ENCODE data around the gene UST. TPM values are rescaled to one million over a fixed set of nuclear protein-coding genes. Genes with fewer than 3 reads are reported as not detected.

UST gene
- total and polyA plus RNA-seq, 2 of the 8 experiments (the other 6 are each of a cell fraction or from before 2014, with no cell fraction given) = 13.5 to 34.5 TPM

- FAIRE-seq = no peak
- H3K4me3 ChIP-seq (ENCODE audit: extremely low read depth in 1 of 4, insufficient read depth in 2 of 4, low read depth in 3 of 4, low read length in 4 of 4) = no peak overlapping the region
- H2BK5ac ChIP-seq (ENCODE audit: low read depth, low read length) = no peak overlapping the region
- H3K79me2 ChIP-seq (ENCODE audit: control insufficient read depth in 1 of 2, insufficient read depth in 2 of 2, low read length in 2 of 2) = no peaks in the 10 kb centered on the region
- H4K91ac ChIP-seq (replicated peaks; ENCODE audit: insufficient read length, low read length) = no peak overlapping the region
- no peaks in the 10 kb centered on the region for H4K20me1 ChIP-seq (replicated peaks in 1 of 2; ENCODE audit: control insufficient read depth in 1 of 2, insufficient read depth in 2 of 2, low read length in 2 of 2)
- H2AFZ ChIP-seq (ENCODE audit: low read length) = no peak overlapping the region
- POLR2A ChIA-PET (ENCODE audit: partially characterized antibody) = interaction anchor here (0.8 to 1.7 kb wide), 2 partner anchors 13 to 17 kb away, joined by 3 to 6 read pairs; no protein-coding TSS in a partner anchor
- no peak overlapping the region for H4K5ac ChIP-seq (ENCODE audit: insufficient read length, low read depth, low read length)
- no peak overlapping the region for H3K18ac ChIP-seq (ENCODE audit: extremely low read depth, low read length)
- no peak overlapping the region for H3K23ac ChIP-seq (ENCODE audit: insufficient read length)
- H3K79me1 ChIP-seq (ENCODE audit: low read depth, low read length) = no peaks in the 10 kb centered on the region
- no peaks in the 10 kb centered on the region for H3K27me3 ChIP-seq (replicated peaks in 1 of 4; ENCODE audit: control insufficient read depth in 3 of 4, extremely low read depth in 1 of 4, insufficient read depth in 3 of 4, low read length in 3 of 4)
- no peak overlapping the region for H2BK20ac ChIP-seq (ENCODE audit: low read length)
- peaks cover 2 to 16% (median 9%) of the 10 kb centered on the region in 4 experiments; a peak in 5 of 8 replicates for H3K36me3 ChIP-seq (ENCODE audit: control insufficient read depth in 2 of 4, insufficient read depth in 4 of 4, low read length in 3 of 4)
- H3K56ac ChIP-seq (replicated peaks; ENCODE audit: insufficient read length, low read depth, low read length) = no peak overlapping the region
- CTCF ChIA-PET (ENCODE audit: partially characterized antibody) = interaction anchor here (0.8 to 1.9 kb wide), 3 partner anchors 9 to 30 kb away, joined by 3 to 6 read pairs (median 5); no protein-coding TSS in a partner anchor
- H4K8ac ChIP-seq (ENCODE audit: extremely low read depth, insufficient read depth, low read length) = no peak overlapping the region
- no peak overlapping the region for H3K4ac ChIP-seq (replicated peaks; ENCODE audit: insufficient read length, low read depth, low read length)
- WGBS, 2 experiments (ENCODE audit: extremely low coverage in 1 of 2, insufficient coverage in 1 of 2, insufficient read length in 1 of 2, insufficient replicate concordance in 2 of 2, low coverage in 1 of 2, low lambda C conversion rate in 2 of 2, missing lambda C conversion rate in 1 of 2) = 89% methylated on average over 3 of the region's 3 CpGs; no CpG with 5 or more reads in 1 of the 2 experiments
- H3K9me3 ChIP-seq (ENCODE audit: insufficient read depth in 2 of 2, low read depth in 1 of 2, low read length in 1 of 2) = peaks cover 5 to 7% of the 10 kb centered on the region in 2 experiments; a peak in 3 of 4 replicates
- H3K4me2 ChIP-seq (ENCODE audit: insufficient read depth in 1 of 2, low read depth in 2 of 2, low read length in 2 of 2) = no peak overlapping the region
- no peak overlapping the region for H3K14ac ChIP-seq (ENCODE audit: insufficient read length)
- H3K23me2 ChIP-seq (ENCODE audit: low read depth, low read length) = no peaks in the 10 kb centered on the region
- DNase-seq (ENCODE audit: low read depth in 1 of 2, low spot score in 2 of 2) = no peak
- no peak overlapping the region for H2BK120ac ChIP-seq (replicated peaks; ENCODE audit: low read depth, low read length)
- no peak overlapping the region for H2AK5ac ChIP-seq (ENCODE audit: low read depth, low read length)
- no peak overlapping the region for H2BK15ac ChIP-seq (ENCODE audit: low read length)
- H2BK12ac ChIP-seq (ENCODE audit: low read depth, low read length) = no peak overlapping the region
- H3K4me1 ChIP-seq (replicated peaks in 1 of 4; ENCODE audit: control insufficient read depth in 3 of 4, insufficient read depth in 4 of 4, low read length in 3 of 4) = no peaks in the 10 kb centered on the region
- H3K9ac ChIP-seq (replicated peaks in 1 of 4; ENCODE audit: extremely low read depth in 1 of 4, low read depth in 3 of 4, low read length in 3 of 4) = no peak overlapping the region
- H3K27ac ChIP-seq (ENCODE audit: low read depth, low read length) = no peak overlapping the region
- no peak for TF ChIP-seq TEAD4 (IDR thresholded peaks at IDR 0.05; ENCODE audit: low read depth, low read length)
- TF ChIP-seq NANOG (IDR thresholded peaks at IDR 0.05; ENCODE audit: insufficient read depth, low read depth, low read length, poor library complexity, severe bottlenecking) = no peak
- TF ChIP-seq SP2 (IDR thresholded peaks at IDR 0.05; ENCODE audit: low read length) = no peak
- TF ChIP-seq SIX5 (IDR thresholded peaks at IDR 0.05; ENCODE audit: low read depth, low read length) = no peak
- TF ChIP-seq, protein P1, sequence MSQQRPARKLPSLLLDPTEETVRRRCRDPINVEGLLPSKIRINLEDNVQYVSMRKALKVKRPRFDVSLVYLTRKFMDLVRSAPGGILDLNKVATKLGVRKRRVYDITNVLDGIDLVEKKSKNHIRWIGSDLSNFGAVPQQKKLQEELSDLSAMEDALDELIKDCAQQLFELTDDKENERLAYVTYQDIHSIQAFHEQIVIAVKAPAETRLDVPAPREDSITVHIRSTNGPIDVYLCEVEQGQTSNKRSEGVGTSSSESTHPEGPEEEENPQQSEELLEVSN (IDR thresholded peaks at IDR 0.05) = no peak
- TF ChIP-seq BACH1 (IDR thresholded peaks at IDR 0.05; ENCODE audit: low read length) = no peak
- TF ChIP-seq SUZ12 (IDR thresholded peaks at IDR 0.05; ENCODE audit: low read length) = no peak
- TF ChIP-seq POU5F1 (IDR thresholded peaks at IDR 0.05; ENCODE audit: low read depth, low read length) = no peak
- no peak for TF ChIP-seq TAF1 (IDR thresholded peaks at IDR 0.05; ENCODE audit: low read depth, low read length)
- no peak for TF ChIP-seq TBP (IDR thresholded peaks at IDR 0.05; ENCODE audit: low read depth, low read length)
- TF ChIP-seq RNF2 (IDR thresholded peaks at IDR 0.05; ENCODE audit: borderline replicate concordance, low read depth, low read length, missing control alignments, poor library complexity, severe bottlenecking) = no peak
- no peak for TF ChIP-seq SIRT6 (IDR thresholded peaks at IDR 0.05; ENCODE audit: low read length)
These were observed 251.0 kb downstream of the UST start for GRCh38 chr6:148997865-148998264.

All from H1 (cell line).